Endothelial cell of umbilical vein (primary cell): ENCODE data around the gene AMPD1. TPM values are rescaled to one million over a fixed set of nuclear protein-coding genes. Genes with fewer than 3 reads are reported as not detected.

Experiments used
- BruUV-seq: library from RNA; stranded (reverse); fragments of 400-500 nt; replicated peaks from 2 replicates; lab custom pipeline; 2021; lab: Mats Ljungman, UMichigan
- CTCF ChIA-PET: fragments of 300-600, 350-600 bp; sonication (Branson Sonifier 250); formaldehyde crosslinking; loops from one replicate; lab custom pipeline; 2021; ENCODE audit warnings: antibody characterized with exemption, inconsistent platforms; lab: Charles Lee
- POLR2A ChIA-PET: fragments of 300-600, 350-600 bp; sonication (Branson Sonifier 250); formaldehyde crosslinking; loops from one replicate; lab custom pipeline; 2021; ENCODE audit warnings: antibody characterized with exemption, inconsistent platforms; lab: Charles Lee
- DNase-seq: peaks from one replicate; pipeline ENCODE4 v3.0.0-alpha.2; 2011; ENCODE audit warnings: low read depth, low spot score
- FAIRE-seq: peaks from 2 replicates; lab custom pipeline; 2011; peaks lifted over from hg19 to GRCh38; lab: Jason Lieb, UNC
- H2AFZ ChIP-seq: 2 replicates; pipeline ENCODE4 v1.6.0; 2012; ENCODE audit warnings: low read depth, low read length, control low read depth, inconsistent platforms
- H3K27ac ChIP-seq: 2 replicates; pipeline ENCODE4 v1.5.1; 2011; ENCODE audit warnings: low read depth, mild to moderate bottlenecking, control low read depth, low read length, moderate library complexity; ENCODE audit not compliant: insufficient read depth
- H3K27me3 ChIP-seq, 2 experiments: 2 replicates each; pipeline versions ENCODE4 v1.6.0 to v1.6.1; 2011; ENCODE audit warnings: low read length in 2 of 2, mixed read lengths in 1 of 2; ENCODE audit not compliant: control insufficient read depth in 2 of 2, insufficient read depth in 2 of 2
- H3K36me3 ChIP-seq, 2 experiments: 2 replicates in 1 of 2; 3 replicates in 1 of 2; pipeline ENCODE4 v1.5.1; 2011; ENCODE audit warnings: low read length in 2 of 2, mild to moderate bottlenecking in 1 of 2, moderate library complexity in 1 of 2; ENCODE audit not compliant: control insufficient read depth in 2 of 2, insufficient read depth in 2 of 2; ENCODE audit errors: extremely low read depth in 1 of 2
- H3K4me1 ChIP-seq: 3 replicates; pipeline ENCODE4 v1.5.1; 2011; ENCODE audit warnings: mild to moderate bottlenecking, low read length; ENCODE audit not compliant: control insufficient read depth, insufficient read depth; ENCODE audit errors: extremely low read depth
- H3K4me2 ChIP-seq: 2 replicates; pipeline ENCODE4 v1.6.1; 2011; ENCODE audit warnings: low read length, control low read depth, mixed read lengths; ENCODE audit not compliant: insufficient read depth
- H3K4me3 ChIP-seq, 3 experiments: fragments of 200-600 bp in 1 of 3; sonication (generic), shearing (Covaris generic) in 1 of 3; replicated peaks in 1 of 3; 2 replicates each; pipeline ENCODE4 v1.5.1; 2011 to 2016; ENCODE audit warnings: control low read depth in 3 of 3, low read length in 3 of 3, mild to moderate bottlenecking in 2 of 3, inconsistent platforms in 1 of 3, low read depth in 1 of 3, moderate library complexity in 1 of 3; ENCODE audit not compliant: insufficient read depth in 1 of 3
- H3K79me2 ChIP-seq: 2 replicates; pipeline ENCODE4 v1.6.0; 2012; ENCODE audit warnings: low read length, inconsistent platforms; ENCODE audit not compliant: control insufficient read depth, insufficient read depth
- H3K9ac ChIP-seq: replicated peaks from 2 replicates; pipeline ENCODE3; 2011; ENCODE audit warnings: low read length, control low read depth; ENCODE audit not compliant: insufficient read depth; ENCODE audit errors: extremely low read depth
- H3K9me1 ChIP-seq: replicated peaks from 3 replicates; pipeline ENCODE4 v1.6.0; 2011; ENCODE audit warnings: mild to moderate bottlenecking, low read length; ENCODE audit not compliant: control insufficient read depth, insufficient read depth; ENCODE audit errors: extremely low read depth
- H3K9me3 ChIP-seq: replicated peaks from 2 replicates; pipeline ENCODE4 v1.5.1; 2012; ENCODE audit warnings: low read length, inconsistent platforms; ENCODE audit not compliant: control insufficient read depth, insufficient read depth
- H4K20me1 ChIP-seq: replicated peaks from 2 replicates; pipeline ENCODE3; 2011; ENCODE audit warnings: mild to moderate bottlenecking, low read length; ENCODE audit not compliant: control insufficient read depth, insufficient read depth; ENCODE audit errors: extremely low read depth
- EZH2 ChIP-seq: IDR thresholded peaks from 2 replicates; pipeline ENCODE4 v1.6.1; 2012; ENCODE audit warnings: borderline replicate concordance, low read depth, mild to moderate bottlenecking, moderate library complexity, low read length, inconsistent platforms; ENCODE audit not compliant: severe bottlenecking
- FOS ChIP-seq: IDR thresholded peaks from 2 replicates; pipeline ENCODE4 v1.6.1; 2011; ENCODE audit warnings: mild to moderate bottlenecking, low read length, moderate library complexity, borderline replicate concordance; ENCODE audit not compliant: insufficient read depth
- GATA2 ChIP-seq: IDR thresholded peaks from 2 replicates; pipeline ENCODE4 v1.7.0; 2011; ENCODE audit warnings: low read depth, mild to moderate bottlenecking, moderate library complexity, mixed read lengths, low read length; ENCODE audit not compliant: insufficient read length, insufficient read depth
- JUN ChIP-seq: IDR thresholded peaks from 2 replicates; pipeline ENCODE4 v1.6.1; 2011; ENCODE audit warnings: borderline replicate concordance, low read depth; ENCODE audit not compliant: insufficient read length, insufficient read depth
- MYC ChIP-seq: IDR thresholded peaks from one replicate; pipeline ENCODE4 v1.6.1; 2011; ENCODE audit warnings: mild to moderate bottlenecking, low read depth, low read length
- POLR2A ChIP-seq: IDR thresholded peaks from 2 replicates; pipeline ENCODE4 v1.6.1; 2012; ENCODE audit warnings: low read depth, mild to moderate bottlenecking, control low read depth, low read length
- POLR2AphosphoS5 ChIP-seq: IDR thresholded peaks from 2 replicates; pipeline ENCODE4 v1.6.1; 2012; ENCODE audit warnings: low read depth, mild to moderate bottlenecking, control low read depth, low read length, moderate library complexity; ENCODE audit not compliant: insufficient read depth
- dilution Hi-C: fragments of 300-500 bp; cut with MboI; formaldehyde crosslinking; loops from one replicate; pipeline ENCODE4 v1.15.0; 2019; ENCODE audit warnings: low sequenced_read_pairs; ENCODE audit not compliant: extremely low pct_ligation_motif_present
- intact Hi-C: fragments of 100-400 bp; cut with micrococcal nuclease; formaldehyde crosslinking; loops from one replicate; pipeline ENCODE4 v1.10.0; 2022
- polyA plus RNA-seq, 4 experiments: library from polyadenylated mRNA; depleted of rRNA in 3 of 4; stranded (reverse) in 3 of 4; unstranded in 1 of 4; fragments of >200 nt; gene quantifications; 2 replicates each; pipeline versions ENCODE4 v1.2.1 to v1.2.3, GENCODE V29; 2011 to 2012; ENCODE audit warnings: missing spikeins in 1 of 4
- total RNA-seq: library from RNA; stranded (reverse); gene quantifications from 2 replicates; pipeline ENCODE4 v1.2.3, GENCODE V29; 2021
- TF ChIP-seq, protein P1 (sequence below), 2 donors: IDR thresholded peaks; 1 replicate in 1 of 2; 2 replicates in 1 of 2; pipeline ENCODE4 v1.5.1; 2011; ENCODE audit warnings: low read length in 2 of 2, mild to moderate bottlenecking in 2 of 2, moderate library complexity in 2 of 2, control low read depth in 1 of 2, inconsistent platforms in 1 of 2, low read depth in 1 of 2; ENCODE audit not compliant: insufficient read depth in 1 of 2; ENCODE audit errors: extremely low read depth in 1 of 2
- TF ChIP-seq, protein P2 (sequence below): IDR thresholded peaks from 2 replicates; pipeline ENCODE4 v1.6.1; 2011; ENCODE audit not compliant: insufficient read depth, insufficient read length

The AMPD1 gene
- total and polyA plus RNA-seq, 2 donors (not counting 3 experiments of a cell fraction or from before 2014, with no cell fraction given) = not detected

DNA sequence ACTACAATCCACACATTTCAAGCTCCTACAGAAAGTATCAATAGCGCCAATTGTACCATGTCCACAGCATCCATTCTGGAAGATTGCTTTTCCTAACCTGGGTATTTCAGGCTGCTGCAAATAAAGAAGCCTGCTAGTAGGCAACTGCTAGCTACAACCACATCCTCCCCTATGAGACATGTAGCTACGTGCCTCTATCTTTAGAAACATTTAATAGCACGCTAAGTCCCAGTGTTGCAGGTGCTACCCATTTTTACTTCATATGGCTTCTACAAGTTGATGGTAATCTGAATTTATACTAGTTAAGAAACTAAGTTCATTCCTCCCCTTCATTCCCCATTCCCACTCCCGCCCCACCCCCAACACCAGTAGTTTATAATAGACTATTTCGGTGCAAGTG, 7.4 kb upstream of the AMPD1 start:
- Histone ChIP-seq H3K4me1 (no peaks in the 10 kb centered on the region), H3K27me3 (peaks cover 3% of the 10 kb centered on the region in 2 experiments), H3K9me1 (peaks cover 4% of the 10 kb centered on the region), H3K79me2 (no peaks in the 10 kb centered on the region), H3K9me3 (no peaks in the 10 kb centered on the region), H3K9ac (no peak overlapping the region), H3K36me3 (peaks cover 7 to 10% of the 10 kb centered on the region in 2 experiments), H3K4me2 (no peak overlapping the region), H3K4me3 (no peak overlapping the region), H4K20me1 (no peaks in the 10 kb centered on the region), H2AFZ (no peak overlapping the region), H3K27ac (no peak overlapping the region)
- FAIRE-seq = no peak
- intact Hi-C loops (no loop called here), dilution Hi-C loops (no loop called here)
- DNase-seq = no peak
- BruUV-seq = no TSS peak
- POLR2A ChIA-PET = no interaction called here
- CTCF ChIA-PET = interaction anchor here (0.8 to 1.2 kb wide), 4 partner anchors 8 to 10 kb away, joined by 3 to 4 read pairs (median 3); no protein-coding TSS in a partner anchor
- no peak for TF ChIP-seq GATA2

DNA sequence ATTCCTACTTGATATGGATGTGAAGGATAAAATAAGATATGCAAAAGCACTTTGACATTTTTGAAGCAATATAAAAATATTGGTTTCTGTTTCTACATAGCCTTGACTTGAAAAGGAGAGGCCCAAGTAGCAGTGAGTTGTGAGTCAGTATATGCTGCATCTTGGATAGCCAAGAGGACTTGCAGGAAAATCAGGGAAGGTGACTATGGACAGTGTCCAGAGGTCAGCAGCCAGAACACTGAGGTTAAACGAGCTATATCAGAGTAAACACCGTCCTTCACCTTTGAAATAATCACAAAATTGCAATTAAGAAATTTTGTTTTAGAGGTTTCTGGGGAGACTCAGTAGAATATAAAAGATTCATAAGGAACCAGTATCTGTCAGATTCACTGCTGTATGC, 6.6 kb upstream of the AMPD1 start:
- H3K27me3 ChIP-seq = peaks cover 3 to 6% of the 10 kb centered on the region in 2 experiments
- ChIA-PET POLR2A (no interaction called here), CTCF (interaction anchor here (0.8 kb wide), 1 partner anchor 8 kb away, joined by 3 read pairs; no protein-coding TSS in a partner anchor)
- no peaks in the 10 kb centered on the region for H3K4me1 ChIP-seq
- H4K20me1 ChIP-seq = no peaks in the 10 kb centered on the region
- H2AFZ ChIP-seq = no peak overlapping the region
- FAIRE-seq = no peak
- intact Hi-C loops (no loop called here), dilution Hi-C loops (no loop called here)
- H3K4me3 ChIP-seq = no peak overlapping the region
- TF ChIP-seq EZH2 = no peak
- TF ChIP-seq, protein P1, sequence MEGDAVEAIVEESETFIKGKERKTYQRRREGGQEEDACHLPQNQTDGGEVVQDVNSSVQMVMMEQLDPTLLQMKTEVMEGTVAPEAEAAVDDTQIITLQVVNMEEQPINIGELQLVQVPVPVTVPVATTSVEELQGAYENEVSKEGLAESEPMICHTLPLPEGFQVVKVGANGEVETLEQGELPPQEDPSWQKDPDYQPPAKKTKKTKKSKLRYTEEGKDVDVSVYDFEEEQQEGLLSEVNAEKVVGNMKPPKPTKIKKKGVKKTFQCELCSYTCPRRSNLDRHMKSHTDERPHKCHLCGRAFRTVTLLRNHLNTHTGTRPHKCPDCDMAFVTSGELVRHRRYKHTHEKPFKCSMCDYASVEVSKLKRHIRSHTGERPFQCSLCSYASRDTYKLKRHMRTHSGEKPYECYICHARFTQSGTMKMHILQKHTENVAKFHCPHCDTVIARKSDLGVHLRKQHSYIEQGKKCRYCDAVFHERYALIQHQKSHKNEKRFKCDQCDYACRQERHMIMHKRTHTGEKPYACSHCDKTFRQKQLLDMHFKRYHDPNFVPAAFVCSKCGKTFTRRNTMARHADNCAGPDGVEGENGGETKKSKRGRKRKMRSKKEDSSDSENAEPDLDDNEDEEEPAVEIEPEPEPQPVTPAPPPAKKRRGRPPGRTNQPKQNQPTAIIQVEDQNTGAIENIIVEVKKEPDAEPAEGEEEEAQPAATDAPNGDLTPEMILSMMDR (IDR thresholded peaks at IDR 0.05; ENCODE audit: extremely low read depth in 1 of 2, insufficient read depth in 1 of 2, low read depth in 1 of 2, low read length in 2 of 2) = no peak
- TF ChIP-seq POLR2A = no peak
- no peak for TF ChIP-seq GATA2
- TF ChIP-seq, protein P2, sequence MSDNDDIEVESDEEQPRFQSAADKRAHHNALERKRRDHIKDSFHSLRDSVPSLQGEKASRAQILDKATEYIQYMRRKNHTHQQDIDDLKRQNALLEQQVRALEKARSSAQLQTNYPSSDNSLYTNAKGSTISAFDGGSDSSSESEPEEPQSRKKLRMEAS = no peak
- no peak for TF ChIP-seq FOS
- no peak for TF ChIP-seq MYC
- no peak for TF ChIP-seq POLR2AphosphoS5
- TF ChIP-seq JUN = no peak
- no peaks in the 10 kb centered on the region for H3K9me3 ChIP-seq
- peaks cover 2 to 3% of the 10 kb centered on the region in 2 experiments for H3K36me3 ChIP-seq
- H3K27ac ChIP-seq = no peak overlapping the region
- no TSS peak for BruUV-seq
- no peaks in the 10 kb centered on the region for H3K79me2 ChIP-seq
- no peak for DNase-seq
- peaks cover 4% of the 10 kb centered on the region for H3K9me1 ChIP-seq
- H3K9ac ChIP-seq = no peak overlapping the region
- no peak overlapping the region for H3K4me2 ChIP-seq
